Measurements from ENCODE around the gene SLC66A1. TPM values are rescaled to one million over a fixed set of nuclear protein-coding genes. Genes with fewer than 3 reads are reported as not detected.

Gene SLC66A1
- total RNA-seq, 1 donor from 2014 or later, result 11.1 TPM

GRCh38 chr1:19329188-19329587 is 17.1 kb downstream of the SLC66A1 start:
- H3K36me3 ChIP-seq, result peaks cover 38 to 58% of the 10 kb centered on the region in 2 donors
- no peak overlapping the region for H3K27ac ChIP-seq
- no peak for DNase-seq (ENCODE audit: low spot score in 2 of 2)
- no peaks in the 10 kb centered on the region for H3K27me3 ChIP-seq
- H3K4me3 ChIP-seq, result no peak overlapping the region
- TF ChIP-seq CTCF (IDR thresholded peaks at IDR 0.05), result no peak
- no peaks in the 10 kb centered on the region for H3K9me3 ChIP-seq
- H3K4me1 ChIP-seq, result no peaks in the 10 kb centered on the region
- intact Hi-C loops (cut with DNase I), result no loop called here

DNA sequence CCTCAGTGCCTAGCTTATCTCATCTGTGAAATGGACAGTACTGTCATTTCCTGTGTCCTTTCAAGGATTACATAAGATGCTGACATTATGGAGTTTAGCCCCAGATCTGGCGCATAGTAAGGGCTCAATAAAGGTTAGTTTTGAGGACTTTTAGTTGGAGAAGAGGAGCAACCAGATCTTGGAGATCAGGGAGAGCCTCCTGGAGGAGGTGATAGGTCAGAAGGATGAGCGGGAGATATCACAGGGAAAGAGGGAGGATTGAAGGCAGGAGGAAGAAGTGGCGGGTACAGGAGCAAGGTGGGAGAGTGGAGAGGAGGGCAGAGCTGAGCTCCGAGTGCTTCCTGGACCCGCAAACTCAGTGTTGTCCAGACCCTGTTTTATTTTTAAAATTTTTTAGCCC is 17.5 kb downstream of the SLC66A1 start:
- Histone ChIP-seq H3K9me3 (no peaks in the 10 kb centered on the region), H3K4me3 (no peak overlapping the region), H3K36me3 (peaks cover 35 to 53% of the 10 kb centered on the region in 2 donors), H3K4me1 (no peaks in the 10 kb centered on the region), H3K27ac (no peak overlapping the region), H3K27me3 (no peaks in the 10 kb centered on the region)
- TF ChIP-seq CTCF (IDR thresholded peaks at IDR 0.05), result no peak
- DNase-seq (ENCODE audit: low spot score in 2 of 2), result no peak
- intact Hi-C loops (cut with DNase I), result no loop called here

DNA sequence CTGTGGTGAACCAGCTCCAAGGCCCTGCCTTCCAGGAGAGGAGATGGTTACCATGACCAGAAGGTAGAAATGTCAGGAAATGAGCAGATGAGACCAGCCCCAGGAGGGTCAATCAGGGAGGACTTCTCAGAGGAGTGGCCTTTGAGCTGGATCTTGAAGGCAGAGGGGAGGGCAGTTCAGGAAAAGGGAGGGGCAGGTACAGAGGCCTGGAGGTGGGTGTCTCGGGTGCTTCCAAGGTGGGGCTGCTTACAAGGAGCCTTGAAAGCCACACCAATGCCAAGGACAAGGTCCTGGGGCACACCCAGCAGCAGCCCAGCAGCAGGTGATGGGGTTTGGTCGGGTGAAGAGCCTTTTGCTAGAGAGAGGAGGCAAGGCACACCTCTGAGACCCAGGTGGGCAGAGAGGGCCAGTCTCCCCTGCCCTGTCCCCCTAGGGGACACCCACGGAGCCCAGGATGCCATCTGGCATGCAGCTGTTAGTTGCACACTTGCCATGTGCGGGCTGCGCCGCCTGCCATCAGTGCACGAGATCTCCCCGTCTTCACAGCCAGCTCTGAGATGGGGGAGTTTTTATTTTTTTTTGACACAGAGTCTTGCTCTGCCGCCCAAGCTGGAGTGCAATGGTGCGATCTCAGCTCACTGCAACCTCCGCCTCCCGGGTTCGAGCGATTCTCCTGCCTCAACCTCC is 18.5 kb downstream of the SLC66A1 start:
- no peak for TF ChIP-seq CTCF (IDR thresholded peaks at IDR 0.05)

GRCh38 chr1:19331262-19331878 is 19.2 kb downstream of the SLC66A1 start:
- H3K27me3 ChIP-seq, result no peaks in the 10 kb centered on the region
- peaks cover 24 to 37% of the 10 kb centered on the region in 2 donors for H3K36me3 ChIP-seq
- no peak for TF ChIP-seq CTCF (IDR thresholded peaks at IDR 0.05)
- H3K4me3 ChIP-seq, result no peak overlapping the region
- no peaks in the 10 kb centered on the region for H3K4me1 ChIP-seq
- DNase-seq (ENCODE audit: low spot score in 2 of 2), result no peak
- no peak overlapping the region for H3K27ac ChIP-seq
- no peaks in the 10 kb centered on the region for H3K9me3 ChIP-seq
- intact Hi-C loops (cut with DNase I), result no loop called here

More for the DNA sequence above, 18.5 kb downstream of the SLC66A1 start:
- DNase-seq (ENCODE audit: low spot score in 2 of 2), result no peak
- intact Hi-C loops (cut with DNase I), result no loop called here
- H3K4me3 ChIP-seq, result no peak overlapping the region
- H3K27ac ChIP-seq, result no peak overlapping the region
- no peaks in the 10 kb centered on the region for H3K9me3 ChIP-seq
- H3K36me3 ChIP-seq, result peaks cover 31 to 45% of the 10 kb centered on the region in 2 donors
- no peaks in the 10 kb centered on the region for H3K27me3 ChIP-seq
- no peaks in the 10 kb centered on the region for H3K4me1 ChIP-seq

DNA sequence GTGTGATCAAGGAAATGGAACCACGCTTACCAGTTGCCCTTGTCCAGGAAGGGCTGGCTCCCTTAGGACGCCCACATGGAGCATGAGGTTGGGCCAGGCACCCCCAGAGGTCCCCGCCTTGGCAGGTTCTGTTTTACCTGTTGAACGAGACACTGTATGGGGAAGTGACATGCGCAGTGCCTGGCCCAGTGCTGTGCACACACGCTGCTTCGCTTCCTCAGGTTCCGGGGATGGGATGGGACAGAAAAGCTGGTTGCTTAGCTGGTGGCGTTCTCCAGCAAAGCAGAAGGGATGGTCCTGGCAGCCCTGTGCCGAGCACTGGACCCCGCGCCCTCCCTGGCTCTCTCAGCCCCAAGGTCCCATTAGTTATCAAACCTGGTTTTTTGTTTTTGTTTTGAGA is 20.7 kb downstream of the SLC66A1 start:
- no peak for DNase-seq (ENCODE audit: low spot score in 2 of 2)
- Histone ChIP-seq H3K36me3 (peaks cover 17 to 27% of the 10 kb centered on the region in 2 donors), H3K4me3 (no peak overlapping the region), H3K4me1 (no peaks in the 10 kb centered on the region), H3K9me3 (no peaks in the 10 kb centered on the region), H3K27ac (no peak overlapping the region), H3K27me3 (no peaks in the 10 kb centered on the region)
- no peak for TF ChIP-seq CTCF (IDR thresholded peaks at IDR 0.05)
- intact Hi-C loops (cut with DNase I), result no loop called here
